ENCODE data around the gene SNX27.
"Not testable (repeated sequence)": the region's sequence is repeated elsewhere in the genome, so short reads cannot be mapped to it uniquely, and the experiment has no call there.

SNX27 gene

GRCh38 chr1:151641229-151641628 lies 29.4 kb downstream of the SNX27 start:
- DNase-seq, result no peak

GRCh38 chr1:151643085-151643484 lies 31.2 kb downstream of the SNX27 start:
- not testable (repeated sequence) for DNase-seq

- no peak for DNase-seq
These were observed 32.2 kb downstream of the SNX27 start for GRCh38 chr1:151644001-151644400.

GRCh38 chr1:151653397-151653796 lies 41.5 kb downstream of the SNX27 start:
- no peak for DNase-seq

GRCh38 chr1:151655371-151655770 lies 43.5 kb downstream of the SNX27 start:
- DNase-seq, result no peak

- DNase-seq, result no peak
These were observed 49.9 kb downstream of the SNX27 start for GRCh38 chr1:151661751-151662150.

GRCh38 chr1:151668090-151668489 lies 56.2 kb downstream of the SNX27 start:
- DNase-seq, result no peak

GRCh38 chr1:151670036-151670675 lies 58.3 kb downstream of the SNX27 start:
- not testable (repeated sequence) for DNase-seq

GRCh38 chr1:151673407-151673806 lies 61.6 kb downstream of the SNX27 start:
- no peak for DNase-seq

- DNase-seq, result no peak
These were observed 68.5 kb downstream of the SNX27 start for GRCh38 chr1:151680391-151680790.

- no peak for DNase-seq
These were observed 69.0 kb downstream of the SNX27 start for GRCh38 chr1:151680826-151681225.

GRCh38 chr1:151681923-151682322 lies 70.1 kb downstream of the SNX27 start:
- DNase-seq, result no peak

- DNase-seq, result not testable (repeated sequence)
These were observed 71.1 kb downstream of the SNX27 start for GRCh38 chr1:151682901-151683300.

- DNase-seq, result no peak
These were observed 72.3 kb downstream of the SNX27 start for GRCh38 chr1:151684128-151684527.

GRCh38 chr1:151686561-151686960 lies 74.7 kb downstream of the SNX27 start:
- DNase-seq, result no peak

GRCh38 chr1:151689494-151689893 lies 77.6 kb downstream of the SNX27 start:
- DNase-seq, result no peak

GRCh38 chr1:151692226-151692625 lies 80.4 kb downstream of the SNX27 start:
- DNase-seq, result no peak

GRCh38 chr1:151693057-151693651 lies 81.3 kb downstream of the SNX27 start:
- no peak for DNase-seq

- DNase-seq, result no peak
These were observed 89.7 kb downstream of the SNX27 start for GRCh38 chr1:151701515-151701914.

GRCh38 chr1:151702936-151703335 lies 91.1 kb downstream of the SNX27 start:
- no peak for DNase-seq

- DNase-seq, result no peak
These were observed 92.0 kb downstream of the SNX27 start for GRCh38 chr1:151703813-151704212.

- DNase-seq, result no peak
These were observed 92.4 kb downstream of the SNX27 start for GRCh38 chr1:151704246-151704645.

GRCh38 chr1:151705146-151705545 lies 93.3 kb downstream of the SNX27 start:
- DNase-seq, result no peak

- no peak for DNase-seq
These were observed 94.1 kb downstream of the SNX27 start for GRCh38 chr1:151705753-151706463.
